Sigmoid colon (tissue), 4 donors: ENCODE results near the gene NDUFA5.

ENCODE experiments used
- CTCF ChIP-seq, 4 experiments: fragments of 450-650 bp in 3 of 4; fragments of 200-600 bp in 1 of 4; IDR thresholded peaks; one replicate each; pipeline ENCODE4 v1.5.1; 2016 to 2019; ENCODE audit warnings: antibody characterized with exemption in 4 of 4, mild to moderate bottlenecking in 3 of 4, moderate library complexity in 2 of 4
- POLR2AphosphoS5 ChIP-seq, 4 donors: sonication (generic); formaldehyde crosslinking; IDR thresholded peaks; one replicate each; pipeline ENCODE4 v1.6.1; 2017; ENCODE audit warnings: antibody characterized with exemption in 4 of 4

- no peak for TF ChIP-seq CTCF (IDR thresholded peaks at IDR 0.05)
- TF ChIP-seq POLR2AphosphoS5 (IDR thresholded peaks at IDR 0.05): no peak
Observed at GRCh38 chr7:123599766-123600165, 42.1 kb upstream of the NDUFA5 start.
